HEK293 (cell line): ENCODE results near the gene OR2G2.

Experiments
- CTCF ChIA-PET: fragments of 350-600 bp; formaldehyde crosslinking; extraction: SDS; loops from one replicate; lab custom pipeline; 2021; ENCODE audit warnings: antibody characterized with exemption; lab: Yijun Ruan, JAX
- POLR2A ChIA-PET: fragments of 300-600 bp; formaldehyde crosslinking; extraction: SDS; loops from one replicate; lab custom pipeline; 2020; ENCODE audit warnings: antibody characterized with exemption, inconsistent platforms; lab: Yijun Ruan, JAX
- H3K27ac ChIP-seq: fragments of 200-500 bp; sonication (Bioruptor generic); 2 replicates; pipeline ENCODE4 v1.5.1; 2014; ENCODE audit warnings: low read depth, low read length, control low read depth, inconsistent platforms; ENCODE audit errors: extremely low read depth
- H3K36me3 ChIP-seq, 2 experiments: fragments of 200-500 bp in 1 of 2; sonication (Bioruptor generic) in 1 of 2; 1 replicate in 1 of 2; 2 replicates in 1 of 2; pipeline ENCODE4 v1.5.1; 2014 to 2017; ENCODE audit warnings: inconsistent platforms in 2 of 2, low read length in 2 of 2; ENCODE audit not compliant: control insufficient read depth in 2 of 2, insufficient read depth in 1 of 2
- H3K4me1 ChIP-seq: fragments of 200-500 bp; sonication (Bioruptor generic); 2 replicates; pipeline ENCODE4 v1.5.1; 2014; ENCODE audit warnings: mild to moderate bottlenecking, low read length, inconsistent platforms; ENCODE audit not compliant: control insufficient read depth, insufficient read depth
- H3K4me3 ChIP-seq: 2 replicates; pipeline ENCODE4 v1.5.1; 2011; ENCODE audit warnings: low read depth, mild to moderate bottlenecking, control low read depth, low read length, moderate library complexity
- H3K9me3 ChIP-seq: fragments of 200-500 bp; sonication (Bioruptor generic); 2 replicates; pipeline ENCODE4 v1.5.1; 2014; ENCODE audit warnings: low read depth, low read length, inconsistent platforms; ENCODE audit not compliant: control insufficient read depth, insufficient read depth
- BCL11B ChIP-seq: fragments of 450-650 bp; formaldehyde crosslinking; IDR thresholded peaks from 2 replicates; pipeline ENCODE4 v1.5.1; 2016; ENCODE audit warnings: low read depth, missing biosample characterization, missing genetic modification characterization
- EGR2 ChIP-seq: fragments of 450-650 bp; formaldehyde crosslinking; IDR thresholded peaks from 2 replicates; pipeline ENCODE4 v1.5.1; 2016; ENCODE audit warnings: low read depth, missing biosample characterization, missing genetic modification characterization
- GLI4 ChIP-seq: fragments of 450-650 bp; formaldehyde crosslinking; IDR thresholded peaks from 2 replicates; pipeline ENCODE4 v1.5.1; 2016; ENCODE audit warnings: missing biosample characterization, missing genetic modification characterization
- HOXC10 ChIP-seq: sonication (generic); formaldehyde crosslinking; IDR thresholded peaks from 2 replicates; pipeline ENCODE4 v1.8.1; 2023; ENCODE audit warnings: mild to moderate bottlenecking, missing genetic modification reagents
- HOXD13 ChIP-seq: sonication (generic); formaldehyde crosslinking; IDR thresholded peaks from 2 replicates; pipeline ENCODE4 v1.8.0; 2022; ENCODE audit warnings: missing genetic modification reagents, borderline replicate concordance
- IKZF3 ChIP-seq: fragments of 450-650 bp; IDR thresholded peaks from 2 replicates; pipeline ENCODE4 v1.5.0; 2018; ENCODE audit warnings: missing biosample characterization, mild to moderate bottlenecking, missing genetic modification characterization, moderate library complexity
- KLF16 ChIP-seq: fragments of 450-650 bp; formaldehyde crosslinking; IDR thresholded peaks from 2 replicates; pipeline ENCODE4 v1.5.1; 2017; ENCODE audit warnings: missing biosample characterization, missing genetic modification characterization
- KLF8 ChIP-seq: fragments of 450-650 bp; formaldehyde crosslinking; IDR thresholded peaks from 2 replicates; pipeline ENCODE4 v1.5.1; 2016; ENCODE audit warnings: missing biosample characterization, missing genetic modification characterization
- MYNN ChIP-seq: fragments of 450-650 bp; formaldehyde crosslinking; IDR thresholded peaks from 2 replicates; pipeline ENCODE4 v1.5.1; 2016; ENCODE audit warnings: missing biosample characterization, missing genetic modification characterization, borderline replicate concordance
- PRDM1 ChIP-seq: fragments of 450-650 bp; formaldehyde crosslinking; IDR thresholded peaks from 2 replicates; pipeline ENCODE4; 2016; ENCODE audit warnings: missing biosample characterization, missing genetic modification characterization
- YY2 ChIP-seq: fragments of 450-650 bp; formaldehyde crosslinking; IDR thresholded peaks from 2 replicates; pipeline ENCODE4 v1.5.1; 2016; ENCODE audit warnings: missing biosample characterization, missing genetic modification characterization
- ZBTB17 ChIP-seq: fragments of 450-650 bp; formaldehyde crosslinking; IDR thresholded peaks from 2 replicates; pipeline ENCODE4 v1.5.1; 2016; ENCODE audit warnings: missing biosample characterization, missing genetic modification characterization
- ZEB2 ChIP-seq: fragments of 450-650 bp; formaldehyde crosslinking; IDR thresholded peaks from 2 replicates; pipeline ENCODE4 v1.5.1; 2016; ENCODE audit warnings: missing biosample characterization, missing genetic modification characterization
- ZNF133 ChIP-seq: fragments of 450-650 bp; formaldehyde crosslinking; IDR thresholded peaks from 2 replicates; pipeline ENCODE4 v1.5.1; 2016; ENCODE audit warnings: missing biosample characterization, missing genetic modification characterization
- ZNF223 ChIP-seq: fragments of 450-650 bp; formaldehyde crosslinking; IDR thresholded peaks from 2 replicates; pipeline ENCODE4 v1.5.1; 2016; ENCODE audit warnings: missing biosample characterization, missing genetic modification characterization
- ZNF302 ChIP-seq: fragments of 450-650 bp; formaldehyde crosslinking; IDR thresholded peaks from 2 replicates; pipeline ENCODE4 v1.5.1; 2016; ENCODE audit warnings: missing biosample characterization, missing genetic modification characterization, low read depth
- ZNF335 ChIP-seq: fragments of 450-650 bp; formaldehyde crosslinking; conservative IDR thresholded peaks from 2 replicates; pipeline ENCODE4 v1.5.1; 2016; ENCODE audit warnings: missing biosample characterization, missing genetic modification characterization
- ZNF350 ChIP-seq: fragments of 450-650 bp; formaldehyde crosslinking; IDR thresholded peaks from 2 replicates; pipeline ENCODE4 v1.5.0; 2017; ENCODE audit warnings: missing biosample characterization, mild to moderate bottlenecking, missing genetic modification characterization
- ZNF366 ChIP-seq: fragments of 450-650 bp; formaldehyde crosslinking; conservative IDR thresholded peaks from 2 replicates; pipeline ENCODE4 v1.5.1; 2016; ENCODE audit warnings: missing biosample characterization, missing genetic modification characterization
- ZNF473 ChIP-seq: fragments of 450-650 bp; formaldehyde crosslinking; IDR thresholded peaks from 2 replicates; pipeline ENCODE4 v1.5.1; 2017; ENCODE audit warnings: missing biosample characterization, missing genetic modification characterization
- ZNF521 ChIP-seq: fragments of 450-650 bp; formaldehyde crosslinking; IDR thresholded peaks from 2 replicates; pipeline ENCODE4 v1.5.1; 2017; ENCODE audit warnings: missing biosample characterization, mild to moderate bottlenecking, missing genetic modification characterization
- ZNF558 ChIP-seq: fragments of 450-650 bp; formaldehyde crosslinking; IDR thresholded peaks from 2 replicates; pipeline ENCODE4 v1.5.1; 2016; ENCODE audit warnings: missing biosample characterization, missing genetic modification characterization
- ZNF600 ChIP-seq: fragments of 450-650 bp; formaldehyde crosslinking; IDR thresholded peaks from 2 replicates; pipeline ENCODE4 v1.5.1; 2016; ENCODE audit warnings: missing biosample characterization, missing genetic modification characterization
- ZNF621 ChIP-seq: fragments of 450-650 bp; formaldehyde crosslinking; IDR thresholded peaks from 2 replicates; pipeline ENCODE4 v1.5.1; 2017; ENCODE audit warnings: missing biosample characterization, missing genetic modification characterization
- ZNF670 ChIP-seq: fragments of 450-650 bp; formaldehyde crosslinking; IDR thresholded peaks from 2 replicates; pipeline ENCODE4 v1.5.1; 2016; ENCODE audit warnings: missing biosample characterization, missing genetic modification characterization, low read depth
- ZNF677 ChIP-seq: fragments of 450-650 bp; IDR thresholded peaks from 2 replicates; pipeline ENCODE4 v1.5.0; 2018; ENCODE audit warnings: missing biosample characterization, mild to moderate bottlenecking, missing genetic modification characterization, moderate library complexity
- TF ChIP-seq, protein P1 (sequence below): fragments of 450-650 bp; formaldehyde crosslinking; IDR thresholded peaks from 2 replicates; pipeline ENCODE4 v1.5.1; 2016; ENCODE audit warnings: missing biosample characterization, missing genetic modification characterization
- TF ChIP-seq, protein P2 (sequence below): fragments of 450-650 bp; formaldehyde crosslinking; IDR thresholded peaks from 2 replicates; pipeline ENCODE4 v1.5.1; 2017; ENCODE audit warnings: missing biosample characterization, missing genetic modification characterization
- TF ChIP-seq, protein P3 (sequence below): fragments of 450-650 bp; formaldehyde crosslinking; IDR thresholded peaks from 2 replicates; pipeline ENCODE4 v1.5.1; 2017; ENCODE audit warnings: missing biosample characterization, missing genetic modification characterization
- TF ChIP-seq, protein P4 (sequence below): fragments of 450-650 bp; IDR thresholded peaks from 2 replicates; pipeline ENCODE4 v1.5.1; 2018; ENCODE audit warnings: missing biosample characterization, missing genetic modification characterization
- TF ChIP-seq, protein P5 (sequence below): fragments of 450-650 bp; formaldehyde crosslinking; IDR thresholded peaks from 2 replicates; pipeline ENCODE4 v1.5.1; 2016; ENCODE audit warnings: missing biosample characterization, missing genetic modification characterization

OR2G2 gene

DNA sequence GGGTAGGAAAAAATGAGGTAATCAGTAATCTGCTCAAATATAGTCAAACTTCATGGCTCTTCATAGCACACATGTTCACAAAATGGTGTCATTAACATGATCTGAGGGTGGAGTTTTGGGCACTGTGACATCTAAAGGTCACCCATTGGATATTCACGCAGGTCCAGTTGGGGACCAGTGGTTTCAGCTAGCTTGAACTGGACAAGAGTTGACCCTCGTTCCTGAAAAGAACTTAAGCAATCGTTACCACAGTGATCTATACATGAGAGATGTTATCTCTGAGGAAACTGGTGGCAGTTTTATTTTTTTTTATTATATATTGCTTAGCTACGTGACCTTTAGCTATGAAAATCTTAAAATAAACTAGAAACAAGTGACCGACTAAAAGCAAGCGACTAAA, 48.9 kb upstream of the OR2G2 start:
- ChIA-PET POLR2A (no interaction called here), CTCF (no interaction called here)
- no peak overlapping the region for H3K4me3 ChIP-seq
- TF ChIP-seq ZNF350 (tag by site-specific recombination) (no peak), HOXC10 (no peak), YY2 (tag by site-specific recombination) (no peak), KLF8 (tag by site-specific recombination) (no peak), EGR2 (tag by site-specific recombination) (no peak), ZBTB17 (tag by site-specific recombination) (no peak), BCL11B (tag by site-specific recombination) (no peak), ZNF521 (tag by site-specific recombination) (no peak), ZNF335 (tag by site-specific recombination) (no peak), ZNF677 (no peak), ZNF600 (tag by site-specific recombination) (no peak), ZNF223 (tag by site-specific recombination) (no peak), HOXD13 (CRISPR knock-in tag) (no peak), ZNF670 (tag by site-specific recombination) (no peak), ZNF473 (tag by site-specific recombination) (no peak), ZNF302 (tag by site-specific recombination) (no peak)
- TF ChIP-seq, protein P1, sequence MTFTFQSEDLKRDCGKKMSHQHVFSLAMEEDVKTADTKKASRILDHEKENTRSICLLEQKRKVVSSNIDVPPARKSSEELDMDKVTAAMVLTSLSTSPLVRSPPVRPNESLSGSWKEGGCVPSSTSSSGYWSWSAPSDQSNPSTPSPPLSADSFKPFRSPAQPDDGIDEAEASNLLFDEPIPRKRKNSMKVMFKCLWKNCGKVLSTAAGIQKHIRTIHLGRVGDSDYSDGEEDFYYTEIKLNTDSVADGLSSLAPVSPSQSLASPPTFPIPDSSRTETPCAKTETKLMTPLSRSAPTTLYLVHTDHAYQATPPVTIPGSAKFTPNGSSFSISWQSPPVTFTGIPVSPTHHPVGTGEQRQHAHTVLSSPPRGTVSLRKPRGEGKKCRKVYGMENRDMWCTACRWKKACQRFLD, result no peak
- TF ChIP-seq, protein P2, sequence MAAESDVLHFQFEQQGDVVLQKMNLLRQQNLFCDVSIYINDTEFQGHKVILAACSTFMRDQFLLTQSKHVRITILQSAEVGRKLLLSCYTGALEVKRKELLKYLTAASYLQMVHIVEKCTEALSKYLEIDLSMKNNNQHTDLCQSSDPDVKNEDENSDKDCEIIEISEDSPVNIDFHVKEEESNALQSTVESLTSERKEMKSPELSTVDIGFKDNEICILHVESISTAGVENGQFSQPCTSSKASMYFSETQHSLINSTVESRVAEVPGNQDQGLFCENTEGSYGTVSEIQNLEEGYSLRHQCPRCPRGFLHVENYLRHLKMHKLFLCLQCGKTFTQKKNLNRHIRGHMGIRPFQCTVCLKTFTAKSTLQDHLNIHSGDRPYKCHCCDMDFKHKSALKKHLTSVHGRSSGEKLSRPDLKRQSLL (tag by site-specific recombination), result no peak
- TF ChIP-seq, protein P3, sequence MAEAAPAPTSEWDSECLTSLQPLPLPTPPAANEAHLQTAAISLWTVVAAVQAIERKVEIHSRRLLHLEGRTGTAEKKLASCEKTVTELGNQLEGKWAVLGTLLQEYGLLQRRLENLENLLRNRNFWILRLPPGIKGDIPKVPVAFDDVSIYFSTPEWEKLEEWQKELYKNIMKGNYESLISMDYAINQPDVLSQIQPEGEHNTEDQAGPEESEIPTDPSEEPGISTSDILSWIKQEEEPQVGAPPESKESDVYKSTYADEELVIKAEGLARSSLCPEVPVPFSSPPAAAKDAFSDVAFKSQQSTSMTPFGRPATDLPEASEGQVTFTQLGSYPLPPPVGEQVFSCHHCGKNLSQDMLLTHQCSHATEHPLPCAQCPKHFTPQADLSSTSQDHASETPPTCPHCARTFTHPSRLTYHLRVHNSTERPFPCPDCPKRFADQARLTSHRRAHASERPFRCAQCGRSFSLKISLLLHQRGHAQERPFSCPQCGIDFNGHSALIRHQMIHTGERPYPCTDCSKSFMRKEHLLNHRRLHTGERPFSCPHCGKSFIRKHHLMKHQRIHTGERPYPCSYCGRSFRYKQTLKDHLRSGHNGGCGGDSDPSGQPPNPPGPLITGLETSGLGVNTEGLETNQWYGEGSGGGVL (tag by site-specific recombination), result no peak
- TF ChIP-seq, protein P4, sequence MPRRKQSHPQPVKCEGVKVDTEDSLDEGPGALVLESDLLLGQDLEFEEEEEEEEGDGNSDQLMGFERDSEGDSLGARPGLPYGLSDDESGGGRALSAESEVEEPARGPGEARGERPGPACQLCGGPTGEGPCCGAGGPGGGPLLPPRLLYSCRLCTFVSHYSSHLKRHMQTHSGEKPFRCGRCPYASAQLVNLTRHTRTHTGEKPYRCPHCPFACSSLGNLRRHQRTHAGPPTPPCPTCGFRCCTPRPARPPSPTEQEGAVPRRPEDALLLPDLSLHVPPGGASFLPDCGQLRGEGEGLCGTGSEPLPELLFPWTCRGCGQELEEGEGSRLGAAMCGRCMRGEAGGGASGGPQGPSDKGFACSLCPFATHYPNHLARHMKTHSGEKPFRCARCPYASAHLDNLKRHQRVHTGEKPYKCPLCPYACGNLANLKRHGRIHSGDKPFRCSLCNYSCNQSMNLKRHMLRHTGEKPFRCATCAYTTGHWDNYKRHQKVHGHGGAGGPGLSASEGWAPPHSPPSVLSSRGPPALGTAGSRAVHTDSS (tag by site-specific recombination), result no peak
- H3K4me1 ChIP-seq, result no peaks in the 10 kb centered on the region
- H3K36me3 ChIP-seq, result no peaks in the 10 kb centered on the region
- no peaks in the 10 kb centered on the region for H3K9me3 ChIP-seq
- no peak overlapping the region for H3K27ac ChIP-seq

DNA sequence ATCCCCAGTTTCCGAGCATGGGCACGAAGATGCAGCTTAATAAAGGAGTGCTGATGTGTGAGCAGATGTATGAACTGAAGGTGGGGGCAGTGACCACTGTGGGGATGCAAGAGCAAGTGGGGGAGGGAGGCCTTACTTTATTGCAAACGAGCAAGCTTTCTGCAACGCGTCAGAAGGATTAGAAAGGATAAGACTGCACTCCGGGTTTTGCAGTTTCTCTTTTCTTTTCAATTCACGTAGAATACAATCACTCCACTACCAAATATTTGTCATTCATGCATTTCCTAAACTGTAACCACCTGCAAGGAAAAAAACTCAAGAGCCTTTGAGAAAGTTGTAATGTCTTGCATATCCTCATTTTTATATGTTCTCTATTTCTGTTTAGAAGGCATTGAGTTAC, 47.6 kb upstream of the OR2G2 start:
- H3K4me3 ChIP-seq, result no peak overlapping the region
- no peak overlapping the region for H3K27ac ChIP-seq
- H3K4me1 ChIP-seq, result no peaks in the 10 kb centered on the region
- H3K36me3 ChIP-seq, result no peaks in the 10 kb centered on the region
- TF ChIP-seq ZNF558 (tag by site-specific recombination) (no peak), ZNF366 (tag by site-specific recombination) (no peak), IKZF3 (tag by site-specific recombination) (no peak), ZNF133 (tag by site-specific recombination) (no peak), ZNF350 (tag by site-specific recombination) (no peak), MYNN (tag by site-specific recombination) (no peak), ZEB2 (tag by site-specific recombination) (no peak), GLI4 (no peak), KLF16 (tag by site-specific recombination) (no peak), PRDM1 (tag by site-specific recombination) (no peak), ZNF621 (tag by site-specific recombination) (no peak), ZNF223 (tag by site-specific recombination) (no peak), KLF8 (tag by site-specific recombination) (no peak)
- TF ChIP-seq, protein P5, sequence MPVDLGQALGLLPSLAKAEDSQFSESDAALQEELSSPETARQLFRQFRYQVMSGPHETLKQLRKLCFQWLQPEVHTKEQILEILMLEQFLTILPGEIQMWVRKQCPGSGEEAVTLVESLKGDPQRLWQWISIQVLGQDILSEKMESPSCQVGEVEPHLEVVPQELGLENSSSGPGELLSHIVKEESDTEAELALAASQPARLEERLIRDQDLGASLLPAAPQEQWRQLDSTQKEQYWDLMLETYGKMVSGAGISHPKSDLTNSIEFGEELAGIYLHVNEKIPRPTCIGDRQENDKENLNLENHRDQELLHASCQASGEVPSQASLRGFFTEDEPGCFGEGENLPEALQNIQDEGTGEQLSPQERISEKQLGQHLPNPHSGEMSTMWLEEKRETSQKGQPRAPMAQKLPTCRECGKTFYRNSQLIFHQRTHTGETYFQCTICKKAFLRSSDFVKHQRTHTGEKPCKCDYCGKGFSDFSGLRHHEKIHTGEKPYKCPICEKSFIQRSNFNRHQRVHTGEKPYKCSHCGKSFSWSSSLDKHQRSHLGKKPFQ (tag by site-specific recombination), result no peak
- no peaks in the 10 kb centered on the region for H3K9me3 ChIP-seq
- POLR2A ChIA-PET, result no interaction called here
- CTCF ChIA-PET, result no interaction called here
